Measurements from ENCODE around the gene PLPPR5. TPM values are rescaled to one million over a fixed set of nuclear protein-coding genes. Genes with fewer than 3 reads are reported as not detected.

Gene PLPPR5
- total RNA-seq, 6 donors from 2014 or later = 0.33 TPM; not detected in 5

DNA sequence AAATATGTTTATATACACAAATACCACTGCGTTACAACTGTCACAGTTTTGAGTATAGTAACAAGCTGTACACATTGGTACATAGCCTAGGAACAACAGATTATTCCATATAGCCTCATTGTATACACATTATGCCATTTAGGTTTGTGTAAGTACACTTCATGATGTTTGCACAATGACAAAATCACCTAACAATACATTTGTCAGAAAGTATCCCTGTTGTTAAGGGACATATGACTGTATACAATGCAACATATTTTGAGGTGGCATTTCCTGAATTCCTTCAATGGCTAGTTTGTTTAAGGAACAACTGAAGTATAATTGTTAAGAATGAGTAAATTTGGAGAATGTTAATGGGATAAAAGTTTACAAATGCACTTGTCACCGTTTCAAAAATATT is 19.0 kb downstream of the PLPPR5 start:
- TF ChIP-seq POLR2A (IDR thresholded peaks at IDR 0.05) = no peak
- no peak for TF ChIP-seq EP300 (IDR thresholded peaks at IDR 0.05)
- TF ChIP-seq, protein P1, sequence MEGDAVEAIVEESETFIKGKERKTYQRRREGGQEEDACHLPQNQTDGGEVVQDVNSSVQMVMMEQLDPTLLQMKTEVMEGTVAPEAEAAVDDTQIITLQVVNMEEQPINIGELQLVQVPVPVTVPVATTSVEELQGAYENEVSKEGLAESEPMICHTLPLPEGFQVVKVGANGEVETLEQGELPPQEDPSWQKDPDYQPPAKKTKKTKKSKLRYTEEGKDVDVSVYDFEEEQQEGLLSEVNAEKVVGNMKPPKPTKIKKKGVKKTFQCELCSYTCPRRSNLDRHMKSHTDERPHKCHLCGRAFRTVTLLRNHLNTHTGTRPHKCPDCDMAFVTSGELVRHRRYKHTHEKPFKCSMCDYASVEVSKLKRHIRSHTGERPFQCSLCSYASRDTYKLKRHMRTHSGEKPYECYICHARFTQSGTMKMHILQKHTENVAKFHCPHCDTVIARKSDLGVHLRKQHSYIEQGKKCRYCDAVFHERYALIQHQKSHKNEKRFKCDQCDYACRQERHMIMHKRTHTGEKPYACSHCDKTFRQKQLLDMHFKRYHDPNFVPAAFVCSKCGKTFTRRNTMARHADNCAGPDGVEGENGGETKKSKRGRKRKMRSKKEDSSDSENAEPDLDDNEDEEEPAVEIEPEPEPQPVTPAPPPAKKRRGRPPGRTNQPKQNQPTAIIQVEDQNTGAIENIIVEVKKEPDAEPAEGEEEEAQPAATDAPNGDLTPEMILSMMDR (IDR thresholded peaks at IDR 0.05) = no peak
- TF ChIP-seq POLR2AphosphoS5 (IDR thresholded peaks at IDR 0.05) = no peak
- no peaks in the 10 kb centered on the region for H3K36me3 ChIP-seq
- 78% methylated on average over 2 of the region's 2 CpGs for WGBS, 2 donors
- no peaks in the 10 kb centered on the region for H3K4me1 ChIP-seq
- H3K27ac ChIP-seq = no peak overlapping the region
- no peaks in the 10 kb centered on the region for H3K27me3 ChIP-seq
- H3K4me3 ChIP-seq = no peak overlapping the region
- ATAC-seq (ENCODE audit: low FRiP score in 2 of 2) = no peak
- H3K9me3 ChIP-seq = peaks cover 0 to 4% (median 0%) of the 10 kb centered on the region in 4 donors
- no peak for DNase-seq

DNA sequence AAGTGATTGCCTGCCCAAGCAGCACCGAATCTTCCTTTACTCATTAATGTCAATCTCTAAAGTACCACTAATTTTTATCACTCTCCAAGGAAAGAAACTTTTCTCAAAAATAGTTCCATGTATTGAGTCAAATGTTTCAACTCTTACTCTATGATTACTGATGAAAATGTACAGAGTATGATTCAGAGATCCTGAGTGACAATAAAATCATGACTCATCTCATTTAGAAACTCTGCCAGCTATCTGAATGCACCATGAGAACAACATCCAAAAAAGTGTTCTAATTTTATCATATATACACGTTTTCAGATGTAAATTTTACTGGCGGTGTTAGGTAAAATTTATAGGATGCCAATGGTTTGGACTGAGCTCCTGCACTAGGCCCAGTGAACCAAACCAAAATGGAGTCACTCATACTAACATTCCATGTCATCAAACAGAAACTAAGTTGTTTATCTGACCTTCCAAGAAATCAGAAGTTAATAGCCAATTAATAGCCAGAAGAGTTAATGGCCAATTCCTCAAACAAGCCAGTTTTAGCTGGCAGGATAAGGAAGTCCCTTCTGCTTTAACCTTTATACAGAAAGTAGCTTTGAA is 22.6 kb downstream of the PLPPR5 start:
- Histone ChIP-seq H3K27ac (no peak overlapping the region), H3K4me3 (no peak overlapping the region), H3K4me1 (no peaks in the 10 kb centered on the region), H3K36me3 (no peaks in the 10 kb centered on the region), H3K27me3 (no peaks in the 10 kb centered on the region), H3K9me3 (peaks cover 0 to 4% (median 0%) of the 10 kb centered on the region in 4 donors)
- no peak for ATAC-seq (ENCODE audit: low FRiP score in 2 of 2)
- TF ChIP-seq, protein P1 (IDR thresholded peaks at IDR 0.05) = no peak
- TF ChIP-seq POLR2AphosphoS5 (IDR thresholded peaks at IDR 0.05) = no peak
- TF ChIP-seq EP300 (IDR thresholded peaks at IDR 0.05) = no peak
- TF ChIP-seq POLR2A (IDR thresholded peaks at IDR 0.05) = no peak
- no peak for DNase-seq
- WGBS, 2 donors = 78 to 82% methylated on average over 3 of the region's 3 CpGs

DNA sequence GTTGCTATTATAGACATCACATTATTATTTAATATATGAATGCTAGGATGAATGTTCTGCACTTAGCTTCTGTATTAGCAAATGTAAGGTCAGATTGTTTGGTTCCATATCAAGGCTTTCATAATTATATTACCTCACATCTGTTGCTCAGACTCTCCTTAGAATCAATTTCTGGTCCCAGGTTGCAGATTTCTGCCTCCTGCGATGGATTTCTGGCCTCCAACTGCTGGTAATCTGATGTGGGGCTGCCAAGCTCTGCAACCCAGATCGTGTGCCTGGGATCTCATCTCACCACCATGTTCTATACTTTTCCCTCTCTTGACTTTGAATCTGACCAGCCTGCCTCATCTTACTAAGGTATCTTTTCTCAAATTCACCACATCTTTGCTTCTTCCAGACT is 25.2 kb downstream of the PLPPR5 start:
- ATAC-seq (ENCODE audit: low FRiP score in 2 of 2) (no peak), DNase-seq (no peak)
- WGBS, 2 donors = 83 to 92% methylated on average over 2 of the region's 2 CpGs
- Histone ChIP-seq H3K4me3 (no peak overlapping the region), H3K4me1 (no peaks in the 10 kb centered on the region), H3K9me3 (peaks cover 0 to 4% (median 0%) of the 10 kb centered on the region in 4 donors), H3K36me3 (no peaks in the 10 kb centered on the region), H3K27ac (no peak overlapping the region), H3K27me3 (no peaks in the 10 kb centered on the region)
- TF ChIP-seq EP300 (IDR thresholded peaks at IDR 0.05) = no peak
- TF ChIP-seq, protein P1 (IDR thresholded peaks at IDR 0.05) = no peak

DNA sequence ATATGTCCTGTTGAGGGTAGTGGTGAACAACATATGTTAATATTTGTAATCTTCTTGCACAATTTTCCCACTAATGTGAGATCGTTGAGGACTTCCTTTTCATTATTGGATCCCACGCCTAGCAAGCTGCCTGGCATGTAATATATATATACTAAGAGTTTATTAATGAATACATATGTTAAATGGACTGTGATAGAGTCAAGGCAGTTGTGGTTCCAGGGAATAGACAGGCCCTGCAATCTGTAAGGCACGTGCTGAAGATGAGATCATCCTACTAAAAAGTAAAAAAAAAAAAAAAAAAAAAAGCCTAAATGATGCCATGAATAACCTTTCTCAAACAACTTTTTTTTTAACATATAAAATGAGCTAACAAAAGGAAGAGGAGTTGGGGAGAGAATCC is 28.9 kb downstream of the PLPPR5 start:
- no peak for DNase-seq
- no peaks in the 10 kb centered on the region for H3K4me1 ChIP-seq
- H3K9me3 ChIP-seq = no peaks in the 10 kb centered on the region
- no peak for ATAC-seq (ENCODE audit: low FRiP score in 2 of 2)
- H3K36me3 ChIP-seq = no peaks in the 10 kb centered on the region
- no peak overlapping the region for H3K27ac ChIP-seq
- H3K27me3 ChIP-seq = no peaks in the 10 kb centered on the region
- TF ChIP-seq EP300 (IDR thresholded peaks at IDR 0.05) (no peak), POLR2AphosphoS5 (IDR thresholded peaks at IDR 0.05) (no peak), POLR2A (IDR thresholded peaks at IDR 0.05) (no peak)
- TF ChIP-seq, protein P1 (IDR thresholded peaks at IDR 0.05) = no peak
- 73 to 77% methylated on average over 3 of the region's 3 CpGs for WGBS, 2 donors
- no peak overlapping the region for H3K4me3 ChIP-seq

DNA sequence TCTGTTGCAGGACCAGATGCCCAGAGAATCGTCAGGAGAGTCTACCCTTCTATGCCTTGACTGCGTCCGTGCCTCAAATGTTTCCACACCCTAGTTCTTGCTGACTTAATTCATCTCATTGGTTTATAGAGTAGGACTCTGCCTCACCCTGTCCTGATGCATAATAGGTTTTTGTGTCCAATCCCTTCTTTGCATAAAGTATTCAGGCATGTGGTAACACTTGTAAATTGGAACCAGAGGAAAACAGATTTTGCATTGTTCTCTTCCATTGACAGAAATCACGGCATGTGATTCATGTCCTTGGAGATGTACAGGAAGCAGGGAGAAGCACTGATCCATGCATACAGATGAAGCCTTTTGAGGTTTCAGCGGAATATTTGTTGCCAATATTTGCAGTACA is 29.5 kb downstream of the PLPPR5 start:
- WGBS, 2 donors = 84% methylated on average over 5 of the region's 5 CpGs
- Histone ChIP-seq H3K27me3 (no peaks in the 10 kb centered on the region), H3K4me3 (no peak overlapping the region), H3K36me3 (no peaks in the 10 kb centered on the region), H3K27ac (no peak overlapping the region), H3K9me3 (no peaks in the 10 kb centered on the region), H3K4me1 (no peaks in the 10 kb centered on the region)
- DNase-seq = no peak
- TF ChIP-seq POLR2AphosphoS5 (IDR thresholded peaks at IDR 0.05) = no peak
- ATAC-seq (ENCODE audit: low FRiP score in 2 of 2) = no peak

Measured in upper lobe of left lung (tissue), 6 donors.